ENCODE data around the gene DCP2.
A peak's percentile ranks its signal among the peaks of the same experiment; 100 is the strongest.

DCP2 gene

GRCh38 chr5:112967520-112968083, 9.0 kb upstream of the DCP2 start:
- DNase-seq (ENCODE audit: low spot score), result no peak

- DNase-seq (ENCODE audit: low spot score), result no peak
Measured at GRCh38 chr5:112968411-112969106, 8.0 kb upstream of the DCP2 start.

DNA sequence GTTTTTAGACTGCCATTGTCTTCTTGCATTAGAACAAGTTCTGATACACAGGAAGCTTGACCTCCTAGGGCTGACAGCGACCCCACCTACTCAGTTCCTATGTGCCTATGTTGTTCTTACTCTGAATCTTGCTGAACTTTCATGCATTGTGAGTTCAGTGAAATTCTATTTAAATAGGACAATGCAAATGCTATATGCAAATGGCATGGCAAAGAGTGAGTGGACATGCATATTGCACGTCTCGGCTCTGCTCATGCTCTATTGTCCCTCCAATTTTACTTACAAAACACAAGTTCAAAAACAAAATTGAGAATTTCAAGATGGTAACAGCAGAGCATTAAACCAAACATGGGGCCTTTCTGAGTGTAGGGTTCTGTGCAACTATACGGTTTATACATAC, 5.3 kb upstream of the DCP2 start:
- DNase-seq (ENCODE audit: low spot score), result no peak

DNA sequence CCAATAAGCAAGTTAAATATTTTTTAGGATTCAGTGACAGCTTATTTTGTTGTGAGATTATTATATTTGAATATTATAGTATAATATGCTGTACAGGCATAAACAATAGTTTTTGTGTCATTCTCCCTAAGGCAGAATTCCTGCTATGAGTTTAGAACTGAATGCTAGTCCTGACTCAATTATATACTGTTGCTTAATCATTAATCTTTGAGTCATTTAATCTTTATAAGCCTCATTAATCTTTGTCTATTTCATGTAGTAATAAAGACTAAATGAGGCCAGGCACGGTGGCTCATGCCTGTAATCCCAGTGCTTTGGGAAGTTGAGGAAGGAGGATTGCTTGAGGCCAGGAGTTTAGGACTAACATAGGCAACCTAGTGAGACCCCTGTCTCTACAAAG, 3.6 kb upstream of the DCP2 start:
- DNase-seq (ENCODE audit: low spot score), result no peak

DNA sequence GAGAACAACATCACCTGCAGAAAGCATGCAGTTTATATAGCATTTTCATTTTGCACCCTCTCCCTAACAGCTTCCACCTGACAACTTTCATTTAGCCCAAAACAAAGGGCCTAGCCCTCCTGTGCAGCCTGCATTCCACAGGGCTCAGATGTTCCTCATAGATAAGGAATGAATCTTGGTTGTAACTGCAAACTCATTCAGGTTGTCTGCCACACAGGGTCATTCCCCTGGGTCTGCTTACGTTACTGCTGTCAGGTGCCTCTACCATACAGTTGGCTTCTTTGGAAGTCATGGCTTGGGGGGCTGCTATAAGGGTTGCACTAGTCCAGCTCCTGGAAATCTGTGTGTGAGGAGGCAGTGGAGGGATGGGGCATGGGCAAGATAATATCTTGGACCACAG, 2.7 kb upstream of the DCP2 start:
- DNase-seq (ENCODE audit: low spot score), result no peak

DNA sequence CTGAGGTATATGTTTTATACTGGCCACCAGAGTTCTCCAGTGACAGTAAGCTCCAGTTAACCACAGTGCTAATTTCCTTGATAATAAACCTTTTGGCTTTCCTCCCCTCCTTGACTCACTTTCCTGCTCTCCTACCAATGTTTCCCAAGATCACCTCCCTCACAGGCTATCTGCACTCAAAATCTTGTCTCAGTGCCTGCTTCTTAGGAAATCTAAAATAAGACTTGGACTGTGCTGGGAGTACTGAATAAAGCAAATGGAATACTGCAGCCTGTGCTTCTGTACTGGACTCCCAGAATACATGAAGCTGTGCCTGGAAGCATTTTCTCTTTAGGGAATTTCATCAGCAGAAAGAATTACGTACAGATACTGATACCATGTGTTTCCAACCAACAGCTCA, 1.7 kb upstream of the DCP2 start:
- DNase-seq (ENCODE audit: low spot score), result no peak

GRCh38 chr5:112975721-112976431, 722 bp upstream of the DCP2 start:
- DNase-seq (ENCODE audit: low spot score), result no peak

- DNase-seq (ENCODE audit: low spot score), result no peak
Measured at GRCh38 chr5:112977440-112977861, 853 bp downstream of the DCP2 start.

DNA sequence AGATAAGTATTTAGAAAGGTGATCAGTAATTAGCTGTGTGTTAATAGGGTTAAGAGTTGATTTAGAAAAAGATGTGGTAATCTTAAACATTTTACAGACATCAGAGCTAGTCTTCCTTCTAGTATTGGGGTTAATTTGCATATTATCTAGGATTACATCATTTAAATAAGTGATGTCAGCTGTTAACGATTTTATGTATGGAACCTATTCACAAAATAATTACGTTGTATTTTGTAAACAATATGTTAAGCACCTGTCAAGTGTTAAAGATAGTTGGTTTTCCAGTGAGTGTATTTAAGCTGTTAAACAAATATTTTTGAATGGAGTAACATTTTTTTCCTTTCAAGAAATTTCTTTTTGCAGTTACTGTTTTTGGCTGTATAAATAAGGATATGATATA, 2.2 kb downstream of the DCP2 start:
- no peak for DNase-seq (ENCODE audit: low spot score)

DNA sequence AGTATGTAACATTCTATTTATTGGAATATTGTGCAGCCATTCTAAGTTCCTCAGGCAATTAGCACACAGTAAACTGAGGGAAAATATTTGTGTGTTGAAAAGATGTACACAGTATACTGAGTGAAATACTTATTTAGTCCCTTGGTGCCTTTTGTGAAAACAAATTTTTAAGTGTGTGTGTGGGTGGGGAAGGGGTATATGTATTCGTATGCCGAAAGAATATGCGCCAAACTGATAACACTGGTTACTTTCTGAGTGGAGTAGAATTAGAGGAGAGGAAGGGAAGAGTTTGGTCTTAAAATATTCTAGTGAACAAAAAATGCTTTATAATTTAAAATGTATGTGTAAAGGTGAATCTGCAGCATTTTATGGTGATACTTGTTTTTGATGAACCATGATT, 3.1 kb downstream of the DCP2 start:
- no peak for DNase-seq (ENCODE audit: low spot score)

GRCh38 chr5:112983363-112983762, 6.8 kb downstream of the DCP2 start:
- no peak for DNase-seq (ENCODE audit: low spot score)

GRCh38 chr5:112986224-112986623, 9.6 kb downstream of the DCP2 start:
- no peak for DNase-seq (ENCODE audit: low spot score)

DNA sequence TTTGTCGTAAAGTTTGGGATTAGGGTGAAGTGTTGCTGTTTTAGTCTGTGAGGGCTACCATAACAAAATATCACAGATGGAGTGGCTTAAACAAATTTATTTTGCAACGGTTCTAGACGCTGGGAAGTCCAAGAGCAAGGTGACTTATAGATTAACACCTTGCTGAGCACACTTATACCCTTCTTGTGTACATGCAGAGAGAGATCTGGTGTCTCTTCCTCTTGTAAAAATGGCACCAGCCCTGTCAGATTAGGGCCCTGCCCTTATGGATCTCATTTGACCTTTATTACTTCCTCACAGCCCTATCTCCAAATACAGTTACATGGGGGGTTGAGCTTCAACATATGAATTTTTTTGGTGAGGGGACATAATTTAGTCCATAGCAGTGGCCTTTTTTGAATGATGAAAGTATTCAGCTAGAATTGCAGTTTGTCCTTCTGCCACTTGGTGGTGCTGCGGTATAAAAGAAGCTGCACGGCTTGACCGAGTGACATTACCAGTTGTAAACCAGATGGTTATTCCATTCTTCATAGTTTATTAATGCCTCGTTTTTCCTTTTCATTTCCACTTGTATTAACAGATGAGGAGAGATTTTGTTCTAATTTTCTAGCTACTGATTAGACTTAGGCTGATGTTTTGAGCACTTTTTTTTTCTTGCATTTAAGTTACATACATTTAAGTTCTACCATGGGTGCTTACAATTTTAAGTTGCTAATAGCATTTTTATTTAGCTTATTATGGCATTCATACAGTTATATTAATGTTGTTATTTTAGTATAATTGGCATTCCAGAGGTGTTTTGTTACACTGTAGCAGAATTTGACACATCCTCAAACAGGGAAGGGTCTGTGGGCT, 19.4 kb downstream of the DCP2 start:
- peak; percentile 70 for DNase-seq (ENCODE audit: low spot score)

- no peak for DNase-seq (ENCODE audit: low spot score)
Measured at GRCh38 chr5:112996830-112997374, 20.3 kb downstream of the DCP2 start.

DNA sequence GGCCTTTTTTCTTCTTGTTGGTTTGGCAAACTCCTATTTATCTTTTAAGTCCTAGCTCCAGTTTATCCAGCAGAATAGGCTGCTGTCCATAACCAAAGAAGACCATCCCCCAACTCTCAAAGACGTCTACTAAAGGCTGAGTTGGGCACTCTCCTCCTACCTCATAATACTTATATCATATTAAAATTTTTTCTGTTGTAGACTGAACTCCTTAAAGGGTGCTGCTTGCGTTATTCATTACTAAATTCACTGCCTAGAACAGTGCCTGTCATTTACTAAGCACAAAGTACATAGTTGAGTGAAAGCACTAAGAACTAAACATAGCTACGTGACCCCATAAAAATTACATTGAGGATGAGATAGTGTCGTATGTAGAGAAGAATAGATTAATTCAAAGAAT, 21.7 kb downstream of the DCP2 start:
- DNase-seq (ENCODE audit: low spot score), result no peak

DNA sequence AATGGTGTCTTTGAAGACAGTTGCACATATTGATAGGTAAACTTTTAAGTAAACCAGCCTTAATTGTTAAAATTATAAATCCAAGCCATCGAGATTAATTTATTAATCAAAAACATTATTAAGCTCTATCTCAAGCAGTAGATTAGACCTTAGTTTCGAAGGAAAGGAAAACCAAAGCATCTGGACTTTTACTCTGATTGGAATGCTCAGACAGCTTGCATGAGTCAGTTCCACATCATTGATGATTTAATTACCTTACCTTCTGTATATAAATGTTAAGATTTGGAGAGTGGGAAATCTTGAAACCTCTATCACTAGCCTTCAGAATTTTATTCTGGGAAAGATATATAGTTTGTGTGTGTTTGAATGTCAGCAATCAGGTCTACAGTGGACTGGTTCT, 23.9 kb downstream of the DCP2 start:
- no peak for DNase-seq (ENCODE audit: low spot score)

DNA sequence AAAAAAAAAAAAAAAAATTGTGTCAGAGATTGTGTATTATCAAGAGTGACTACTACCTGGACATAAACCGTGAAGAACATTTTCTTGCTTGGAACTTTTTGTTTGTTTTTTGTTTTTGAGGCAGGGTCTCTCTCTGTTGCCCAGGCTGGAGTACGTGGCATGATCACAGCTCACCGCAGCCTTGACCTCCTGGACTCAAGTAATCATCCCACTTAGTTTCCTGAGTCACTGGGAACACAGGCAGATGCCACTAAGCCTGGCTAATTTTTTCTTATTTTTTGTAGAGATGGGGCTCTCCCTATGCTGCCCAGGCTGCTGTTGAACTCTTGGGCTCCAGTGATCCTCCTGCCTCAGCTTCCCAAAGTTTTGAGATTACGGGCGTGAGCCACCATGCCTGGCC, 25.8 kb downstream of the DCP2 start:
- no peak for DNase-seq (ENCODE audit: low spot score)

GRCh38 chr5:113003763-113004162, 27.2 kb downstream of the DCP2 start:
- no peak for DNase-seq (ENCODE audit: low spot score)

- no peak for DNase-seq (ENCODE audit: low spot score)
Measured at GRCh38 chr5:113005454-113005853, 28.9 kb downstream of the DCP2 start.

- no peak for DNase-seq (ENCODE audit: low spot score)
Measured at GRCh38 chr5:113017881-113018635, 41.5 kb downstream of the DCP2 start.

DNA sequence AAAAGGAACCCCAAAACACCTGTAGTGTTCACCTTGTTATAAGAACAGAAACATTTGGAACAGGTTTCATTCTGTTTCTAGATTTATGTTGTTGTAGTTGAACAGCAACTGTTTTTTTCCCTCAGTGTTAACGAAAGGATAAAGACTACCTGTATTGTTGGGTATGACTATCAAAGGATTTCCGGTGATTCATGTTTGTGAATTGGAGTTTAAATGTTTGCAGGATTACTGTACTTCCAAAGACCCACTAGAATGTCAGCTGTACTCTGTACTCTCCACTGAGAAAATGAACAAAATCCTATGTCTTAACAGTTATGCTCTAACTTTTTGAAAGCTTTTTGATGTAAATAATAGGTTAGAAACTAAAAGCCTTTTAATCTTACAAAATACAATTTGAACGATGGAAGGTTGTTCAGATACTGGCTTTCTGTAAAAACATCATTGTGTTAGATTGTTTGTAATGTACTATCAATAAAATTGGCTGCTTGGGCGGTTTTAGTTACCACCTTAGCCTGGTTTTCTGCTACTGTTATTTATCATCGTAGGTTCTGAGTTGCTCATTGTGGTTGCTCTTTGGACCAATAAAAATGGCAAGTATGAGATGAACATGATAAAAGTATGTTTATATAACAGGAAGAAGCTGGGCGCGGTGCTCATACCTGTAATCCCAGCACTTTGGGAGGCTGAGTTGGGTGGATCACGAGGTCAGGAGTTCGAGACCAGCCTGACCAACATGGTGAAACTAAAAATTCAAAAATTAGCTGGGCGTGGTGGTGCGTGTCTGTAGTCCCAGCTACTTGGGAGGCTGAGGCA, 44.1 kb downstream of the DCP2 start:
- DNase-seq (ENCODE audit: low spot score), result no peak

Data from ecto neural progenitor cell (in vitro differentiated cells).